HEK293 (cell line): ENCODE results near the gene BRD3OS.

Source experiments
- CTCF ChIA-PET: fragments of 350-600 bp; formaldehyde crosslinking; extraction: SDS; loops from one replicate; lab custom pipeline; 2021; ENCODE audit warnings: antibody characterized with exemption; lab: Yijun Ruan, JAX
- POLR2A ChIA-PET: fragments of 300-600 bp; formaldehyde crosslinking; extraction: SDS; loops from one replicate; lab custom pipeline; 2020; ENCODE audit warnings: antibody characterized with exemption, inconsistent platforms; lab: Yijun Ruan, JAX
- H3K27ac ChIP-seq: fragments of 200-500 bp; sonication (Bioruptor generic); 2 replicates; pipeline ENCODE4 v1.5.1; 2014; ENCODE audit warnings: low read depth, low read length, control low read depth, inconsistent platforms; ENCODE audit errors: extremely low read depth
- H3K36me3 ChIP-seq, 2 experiments: fragments of 200-500 bp in 1 of 2; sonication (Bioruptor generic) in 1 of 2; 1 replicate in 1 of 2; 2 replicates in 1 of 2; pipeline ENCODE4 v1.5.1; 2014 to 2017; ENCODE audit warnings: inconsistent platforms in 2 of 2, low read length in 2 of 2; ENCODE audit not compliant: control insufficient read depth in 2 of 2, insufficient read depth in 1 of 2
- H3K4me1 ChIP-seq: fragments of 200-500 bp; sonication (Bioruptor generic); 2 replicates; pipeline ENCODE4 v1.5.1; 2014; ENCODE audit warnings: mild to moderate bottlenecking, low read length, inconsistent platforms; ENCODE audit not compliant: control insufficient read depth, insufficient read depth
- H3K4me3 ChIP-seq: 2 replicates; pipeline ENCODE4 v1.5.1; 2011; ENCODE audit warnings: low read depth, mild to moderate bottlenecking, control low read depth, low read length, moderate library complexity
- H3K9me3 ChIP-seq: fragments of 200-500 bp; sonication (Bioruptor generic); 2 replicates; pipeline ENCODE4 v1.5.1; 2014; ENCODE audit warnings: low read depth, low read length, inconsistent platforms; ENCODE audit not compliant: control insufficient read depth, insufficient read depth
- GLIS1 ChIP-seq: fragments of 450-650 bp; formaldehyde crosslinking; IDR thresholded peaks from 2 replicates; pipeline ENCODE4 v1.5.1; 2016; ENCODE audit warnings: missing biosample characterization, missing genetic modification characterization
- KLF10 ChIP-seq: fragments of 450-650 bp; IDR thresholded peaks from 2 replicates; pipeline ENCODE4 v1.5.1; 2018; ENCODE audit warnings: missing biosample characterization, mild to moderate bottlenecking, missing genetic modification characterization
- PRDM1 ChIP-seq: fragments of 450-650 bp; formaldehyde crosslinking; IDR thresholded peaks from 2 replicates; pipeline ENCODE4; 2016; ENCODE audit warnings: missing biosample characterization, missing genetic modification characterization
- SCRT2 ChIP-seq: fragments of 450-650 bp; formaldehyde crosslinking; IDR thresholded peaks from 2 replicates; pipeline ENCODE4 v1.5.1; 2016; ENCODE audit warnings: missing biosample characterization, missing genetic modification characterization
- SETDB1 ChIP-seq: IDR thresholded peaks from one replicate; pipeline ENCODE4 v1.6.1; 2017; ENCODE audit warnings: mild to moderate bottlenecking, low read length, moderate library complexity, mixed read lengths; ENCODE audit not compliant: insufficient read length
- SP7 ChIP-seq: fragments of 450-650 bp; formaldehyde crosslinking; IDR thresholded peaks from 2 replicates; pipeline ENCODE4 v1.5.1; 2016; ENCODE audit warnings: missing biosample characterization, missing genetic modification characterization
- TCF7L2 ChIP-seq: IDR thresholded peaks from 2 replicates; pipeline ENCODE4 v1.6.1; 2011; ENCODE audit warnings: low read depth, mild to moderate bottlenecking, inconsistent platforms, low read length, moderate library complexity, borderline replicate concordance
- YY2 ChIP-seq: fragments of 450-650 bp; formaldehyde crosslinking; IDR thresholded peaks from 2 replicates; pipeline ENCODE4 v1.5.1; 2016; ENCODE audit warnings: missing biosample characterization, missing genetic modification characterization
- ZBTB20 ChIP-seq: fragments of 450-650 bp; formaldehyde crosslinking; IDR thresholded peaks from 2 replicates; pipeline ENCODE4 v1.5.1; 2016; ENCODE audit warnings: missing biosample characterization, missing genetic modification characterization
- ZNF140 ChIP-seq: fragments of 450-650 bp; formaldehyde crosslinking; IDR thresholded peaks from 2 replicates; pipeline ENCODE4 v1.5.1; 2016; ENCODE audit warnings: missing biosample characterization, missing genetic modification characterization
- ZNF19 ChIP-seq: fragments of 450-650 bp; formaldehyde crosslinking; IDR thresholded peaks from 2 replicates; pipeline ENCODE4; 2016; ENCODE audit warnings: missing biosample characterization, missing genetic modification characterization, low read depth
- ZNF223 ChIP-seq: fragments of 450-650 bp; formaldehyde crosslinking; IDR thresholded peaks from 2 replicates; pipeline ENCODE4 v1.5.1; 2016; ENCODE audit warnings: missing biosample characterization, missing genetic modification characterization
- ZNF335 ChIP-seq: fragments of 450-650 bp; formaldehyde crosslinking; conservative IDR thresholded peaks from 2 replicates; pipeline ENCODE4 v1.5.1; 2016; ENCODE audit warnings: missing biosample characterization, missing genetic modification characterization
- ZNF394 ChIP-seq: fragments of 450-650 bp; formaldehyde crosslinking; IDR thresholded peaks from 2 replicates; pipeline ENCODE4 v1.5.1; 2016; ENCODE audit warnings: missing biosample characterization, missing genetic modification characterization, mild to moderate bottlenecking, moderate library complexity, borderline replicate concordance
- ZNF426 ChIP-seq: fragments of 450-650 bp; formaldehyde crosslinking; IDR thresholded peaks from 2 replicates; pipeline ENCODE4 v1.5.1; 2017; ENCODE audit warnings: missing biosample characterization, missing genetic modification characterization, mild to moderate bottlenecking, inconsistent platforms, moderate library complexity
- ZNF529 ChIP-seq: fragments of 450-650 bp; formaldehyde crosslinking; IDR thresholded peaks from 2 replicates; pipeline ENCODE4 v1.5.1; 2017; ENCODE audit warnings: missing genetic modification characterization, missing biosample characterization; ENCODE audit not compliant: insufficient replicate concordance
- ZNF549 ChIP-seq: fragments of 450-650 bp; IDR thresholded peaks from 2 replicates; pipeline ENCODE4 v1.5.1; 2018; ENCODE audit warnings: missing biosample characterization, missing genetic modification characterization, mild to moderate bottlenecking, inconsistent platforms, moderate library complexity
- ZNF558 ChIP-seq: fragments of 450-650 bp; formaldehyde crosslinking; IDR thresholded peaks from 2 replicates; pipeline ENCODE4 v1.5.1; 2016; ENCODE audit warnings: missing biosample characterization, missing genetic modification characterization
- ZNF626 ChIP-seq: fragments of 450-650 bp; sonication (Bioruptor Pico); formaldehyde crosslinking; IDR thresholded peaks from 2 replicates; pipeline ENCODE4 v1.5.1; 2018; ENCODE audit warnings: missing biosample characterization, missing genetic modification characterization, inconsistent platforms
- ZNF664 ChIP-seq: fragments of 450-650 bp; formaldehyde crosslinking; IDR thresholded peaks from 2 replicates; pipeline ENCODE4 v1.5.1; 2016; ENCODE audit warnings: missing biosample characterization, missing genetic modification characterization
- ZNF707 ChIP-seq: fragments of 450-650 bp; formaldehyde crosslinking; IDR thresholded peaks from 2 replicates; pipeline ENCODE4 v1.5.1; 2016; ENCODE audit warnings: missing biosample characterization, missing genetic modification characterization
- ZXDB ChIP-seq: fragments of 450-650 bp; formaldehyde crosslinking; IDR thresholded peaks from 2 replicates; pipeline ENCODE4 v1.5.1; 2016; ENCODE audit warnings: missing biosample characterization, missing genetic modification characterization
- TF ChIP-seq, protein P1 (sequence below): fragments of 450-650 bp; formaldehyde crosslinking; IDR thresholded peaks from 2 replicates; pipeline ENCODE4 v1.5.1; 2016; ENCODE audit warnings: missing biosample characterization, missing genetic modification characterization
- TF ChIP-seq, protein P2 (sequence below): fragments of 450-650 bp; formaldehyde crosslinking; IDR thresholded peaks from 2 replicates; pipeline ENCODE4 v1.5.1; 2017; ENCODE audit warnings: missing biosample characterization, missing genetic modification characterization
- TF ChIP-seq, protein P3 (sequence below): fragments of 450-650 bp; formaldehyde crosslinking; IDR thresholded peaks from 2 replicates; pipeline ENCODE4 v1.5.1; 2017; ENCODE audit warnings: missing biosample characterization, missing genetic modification characterization
- TF ChIP-seq, protein P4 (sequence below): fragments of 450-650 bp; formaldehyde crosslinking; IDR thresholded peaks from 2 replicates; pipeline ENCODE4 v1.5.1; 2016; ENCODE audit warnings: missing biosample characterization, missing genetic modification characterization

Gene BRD3OS

DNA sequence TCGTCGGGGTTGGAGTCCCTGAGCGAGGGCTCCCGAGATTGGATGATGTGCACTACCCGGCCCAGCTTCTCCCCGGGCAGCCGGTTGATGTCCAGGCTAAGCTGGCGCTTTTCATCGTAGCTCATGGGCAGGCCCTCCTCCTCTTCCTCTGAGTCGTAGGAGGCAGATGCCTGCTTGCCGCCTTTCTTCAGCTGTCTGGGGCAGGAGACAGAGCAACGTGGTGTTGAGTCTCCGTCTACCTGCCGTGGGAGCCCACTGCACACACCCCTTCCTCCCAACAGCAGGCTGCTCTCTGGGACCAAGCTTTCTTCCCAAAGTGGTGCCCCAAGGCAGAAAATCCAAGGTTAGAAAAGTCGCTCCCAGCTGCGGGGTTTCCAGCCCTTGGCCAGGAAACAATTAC, 10.8 kb downstream of the BRD3OS start:
- Histone ChIP-seq H3K36me3 (peaks cover 31 to 88% of the 10 kb centered on the region in 2 experiments), H3K9me3 (no peaks in the 10 kb centered on the region), H3K4me1 (no peaks in the 10 kb centered on the region), H3K27ac (no peak overlapping the region), H3K4me3 (no peak overlapping the region)
- CTCF ChIA-PET, result no interaction called here
- no peak for TF ChIP-seq ZNF549
- TF ChIP-seq KLF10 (tag by site-specific recombination), result no peak
- TF ChIP-seq TCF7L2, result no peak
- TF ChIP-seq, protein P1, sequence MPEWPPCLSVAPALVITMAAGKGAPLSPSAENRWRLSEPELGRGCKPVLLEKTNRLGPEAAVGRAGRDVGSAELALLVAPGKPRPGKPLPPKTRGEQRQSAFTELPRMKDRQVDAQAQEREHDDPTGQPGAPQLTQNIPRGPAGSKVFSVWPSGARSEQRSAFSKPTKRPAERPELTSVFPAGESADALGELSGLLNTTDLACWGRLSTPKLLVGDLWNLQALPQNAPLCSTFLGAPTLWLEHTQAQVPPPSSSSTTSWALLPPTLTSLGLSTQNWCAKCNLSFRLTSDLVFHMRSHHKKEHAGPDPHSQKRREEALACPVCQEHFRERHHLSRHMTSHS, result no peak
- TF ChIP-seq ZNF664 (tag by site-specific recombination), result no peak
- no peak for TF ChIP-seq ZXDB (tag by site-specific recombination)
- TF ChIP-seq, protein P2, sequence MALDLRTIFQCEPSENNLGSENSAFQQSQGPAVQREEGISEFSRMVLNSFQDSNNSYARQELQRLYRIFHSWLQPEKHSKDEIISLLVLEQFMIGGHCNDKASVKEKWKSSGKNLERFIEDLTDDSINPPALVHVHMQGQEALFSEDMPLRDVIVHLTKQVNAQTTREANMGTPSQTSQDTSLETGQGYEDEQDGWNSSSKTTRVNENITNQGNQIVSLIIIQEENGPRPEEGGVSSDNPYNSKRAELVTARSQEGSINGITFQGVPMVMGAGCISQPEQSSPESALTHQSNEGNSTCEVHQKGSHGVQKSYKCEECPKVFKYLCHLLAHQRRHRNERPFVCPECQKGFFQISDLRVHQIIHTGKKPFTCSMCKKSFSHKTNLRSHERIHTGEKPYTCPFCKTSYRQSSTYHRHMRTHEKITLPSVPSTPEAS (tag by site-specific recombination), result no peak
- no peak for TF ChIP-seq YY2 (tag by site-specific recombination)
- no peak for TF ChIP-seq ZNF19 (tag by site-specific recombination)
- TF ChIP-seq SCRT2 (tag by site-specific recombination), result no peak
- POLR2A ChIA-PET, result interaction anchor here (1.1 kb wide), 1 partner anchor 11 kb away, joined by 3 read pairs; the partner anchor contains the start of gene BRD3OS

DNA sequence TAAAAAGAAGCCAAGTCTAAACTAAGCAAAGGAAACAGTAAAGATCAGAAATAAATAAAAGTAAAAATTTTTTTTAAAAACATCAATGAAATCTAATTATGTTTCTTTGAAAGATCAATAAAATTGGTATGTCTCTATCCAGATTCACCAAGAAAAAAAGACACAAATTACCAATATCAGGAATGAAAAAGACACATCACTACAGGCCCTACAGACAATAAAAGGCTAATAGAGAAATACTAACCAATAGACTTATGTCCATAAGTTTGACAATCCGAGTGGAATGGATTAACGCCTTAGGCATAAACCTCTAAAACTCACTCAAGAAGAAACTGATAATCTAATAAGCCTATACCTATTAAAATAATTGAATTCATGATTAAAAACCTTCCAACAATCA, 12.4 kb downstream of the BRD3OS start:
- H3K36me3 ChIP-seq, result peaks cover 31 to 89% of the 10 kb centered on the region in 2 experiments
- no peaks in the 10 kb centered on the region for H3K9me3 ChIP-seq
- ChIA-PET CTCF (no interaction called here), POLR2A (no interaction called here)
- H3K27ac ChIP-seq, result no peak overlapping the region
- no peaks in the 10 kb centered on the region for H3K4me1 ChIP-seq
- no peak overlapping the region for H3K4me3 ChIP-seq
- TF ChIP-seq ZNF558 (tag by site-specific recombination) (0 out of 2 replicates have a peak, but pooled peaks have one; percentile 34), SETDB1 (peak; percentile 40), PRDM1 (tag by site-specific recombination) (no peak), ZNF529 (peak; percentile 24)

DNA sequence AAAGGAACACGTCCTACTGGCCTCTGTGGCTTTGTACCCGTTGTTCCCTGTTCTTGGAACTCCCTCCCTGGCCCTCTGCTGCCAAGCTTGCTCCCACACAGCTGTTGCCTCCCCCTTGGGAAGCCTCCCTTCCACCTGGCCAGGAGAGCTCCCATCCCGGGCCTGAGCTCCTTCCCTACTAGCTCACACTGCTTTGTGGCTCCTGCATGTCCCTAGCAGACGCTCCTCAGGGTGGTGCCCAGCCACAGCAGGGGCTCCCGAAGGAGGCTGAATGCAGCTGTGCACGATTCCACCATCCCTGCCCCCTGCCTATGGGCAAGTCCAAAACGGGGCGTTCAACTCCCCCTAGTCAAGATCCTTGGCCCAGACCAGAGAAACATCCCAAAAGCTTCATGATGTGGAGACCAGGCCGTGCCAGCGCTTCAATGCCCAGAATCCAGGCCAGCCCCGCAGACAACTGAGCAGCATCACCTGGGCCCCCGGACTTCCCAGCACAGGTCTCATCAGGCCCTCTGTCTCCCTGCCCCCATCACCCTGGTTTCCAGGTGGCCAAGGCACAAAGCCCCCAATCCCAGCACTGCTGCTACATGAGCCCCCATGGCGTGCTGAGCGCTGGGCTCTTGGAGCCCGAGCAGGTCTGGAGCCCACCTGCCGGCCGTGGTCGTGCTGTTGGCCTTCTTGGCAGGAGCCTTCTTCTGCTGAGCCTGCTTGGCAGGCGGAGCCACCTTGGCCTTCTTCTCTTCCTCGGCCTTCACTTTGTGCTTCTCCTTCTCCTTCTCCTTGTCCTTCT, 14.3 kb downstream of the BRD3OS start:
- Histone ChIP-seq H3K9me3 (no peaks in the 10 kb centered on the region), H3K4me3 (no peak overlapping the region), H3K36me3 (peaks cover 31 to 88% of the 10 kb centered on the region in 2 experiments), H3K4me1 (no peaks in the 10 kb centered on the region), H3K27ac (no peak overlapping the region)
- no peak for TF ChIP-seq ZNF223 (tag by site-specific recombination)
- TF ChIP-seq ZNF529, result no peak
- POLR2A ChIA-PET, result no interaction called here
- CTCF ChIA-PET, result interaction anchor here (0.7 to 1.3 kb wide), 4 partner anchors 44 to 94 kb away, joined by 3 to 4 read pairs (median 3); no protein-coding TSS in a partner anchor

DNA sequence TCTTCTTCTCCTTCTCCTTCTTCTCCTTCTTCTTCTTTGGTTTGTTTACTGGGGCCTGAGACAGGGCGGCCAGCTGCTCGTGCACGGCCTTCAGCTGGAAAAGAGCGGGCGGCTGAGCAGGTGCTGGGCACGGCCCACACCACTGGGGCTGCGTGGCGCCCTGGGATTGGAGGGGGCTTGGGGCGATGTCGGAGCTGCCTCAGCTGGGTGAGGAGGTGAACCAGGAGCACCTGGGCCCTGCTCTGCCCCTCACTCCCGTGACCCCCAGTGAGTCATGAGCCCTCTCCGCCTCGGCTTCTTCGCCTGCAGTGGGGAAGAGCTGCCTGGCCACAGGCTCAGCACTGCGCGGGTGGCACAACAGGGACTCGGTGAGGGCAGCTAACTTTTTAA, 14.9 kb downstream of the BRD3OS start:
- ChIA-PET POLR2A (no interaction called here), CTCF (interaction anchor here (0.7 to 1.3 kb wide), 2 partner anchors 45 to 94 kb away, joined by 3 to 4 read pairs; no protein-coding TSS in a partner anchor)
- peaks cover 31 to 88% of the 10 kb centered on the region in 2 experiments for H3K36me3 ChIP-seq
- no peak for TF ChIP-seq GLIS1 (tag by site-specific recombination)
- TF ChIP-seq, protein P3, sequence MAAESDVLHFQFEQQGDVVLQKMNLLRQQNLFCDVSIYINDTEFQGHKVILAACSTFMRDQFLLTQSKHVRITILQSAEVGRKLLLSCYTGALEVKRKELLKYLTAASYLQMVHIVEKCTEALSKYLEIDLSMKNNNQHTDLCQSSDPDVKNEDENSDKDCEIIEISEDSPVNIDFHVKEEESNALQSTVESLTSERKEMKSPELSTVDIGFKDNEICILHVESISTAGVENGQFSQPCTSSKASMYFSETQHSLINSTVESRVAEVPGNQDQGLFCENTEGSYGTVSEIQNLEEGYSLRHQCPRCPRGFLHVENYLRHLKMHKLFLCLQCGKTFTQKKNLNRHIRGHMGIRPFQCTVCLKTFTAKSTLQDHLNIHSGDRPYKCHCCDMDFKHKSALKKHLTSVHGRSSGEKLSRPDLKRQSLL (tag by site-specific recombination), result no peak
- no peak for TF ChIP-seq ZNF707
- no peak for TF ChIP-seq ZBTB20
- TF ChIP-seq, protein P4, sequence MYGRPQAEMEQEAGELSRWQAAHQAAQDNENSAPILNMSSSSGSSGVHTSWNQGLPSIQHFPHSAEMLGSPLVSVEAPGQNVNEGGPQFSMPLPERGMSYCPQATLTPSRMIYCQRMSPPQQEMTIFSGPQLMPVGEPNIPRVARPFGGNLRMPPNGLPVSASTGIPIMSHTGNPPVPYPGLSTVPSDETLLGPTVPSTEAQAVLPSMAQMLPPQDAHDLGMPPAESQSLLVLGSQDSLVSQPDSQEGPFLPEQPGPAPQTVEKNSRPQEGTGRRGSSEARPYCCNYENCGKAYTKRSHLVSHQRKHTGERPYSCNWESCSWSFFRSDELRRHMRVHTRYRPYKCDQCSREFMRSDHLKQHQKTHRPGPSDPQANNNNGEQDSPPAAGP (tag by site-specific recombination), result no peak
- TF ChIP-seq ZNF335 (tag by site-specific recombination), result no peak
- no peak for TF ChIP-seq SP7 (tag by site-specific recombination)
- no peak for TF ChIP-seq ZNF140 (tag by site-specific recombination)
- no peak for TF ChIP-seq ZNF394 (tag by site-specific recombination)
- no peak for TF ChIP-seq ZNF426
- TF ChIP-seq ZNF626 (tag by site-specific recombination), result no peak

More for the DNA sequence above, 14.9 kb downstream of the BRD3OS start:
- Histone ChIP-seq H3K4me1 (no peaks in the 10 kb centered on the region), H3K9me3 (no peaks in the 10 kb centered on the region), H3K4me3 (no peak overlapping the region), H3K27ac (no peak overlapping the region)
